ENCODE results near the gene CDCP1.
"Not testable (repeated sequence)": the region's sequence is repeated elsewhere in the genome, so short reads cannot be mapped to it uniquely, and the experiment has no call there.

CDCP1 gene

DNA sequence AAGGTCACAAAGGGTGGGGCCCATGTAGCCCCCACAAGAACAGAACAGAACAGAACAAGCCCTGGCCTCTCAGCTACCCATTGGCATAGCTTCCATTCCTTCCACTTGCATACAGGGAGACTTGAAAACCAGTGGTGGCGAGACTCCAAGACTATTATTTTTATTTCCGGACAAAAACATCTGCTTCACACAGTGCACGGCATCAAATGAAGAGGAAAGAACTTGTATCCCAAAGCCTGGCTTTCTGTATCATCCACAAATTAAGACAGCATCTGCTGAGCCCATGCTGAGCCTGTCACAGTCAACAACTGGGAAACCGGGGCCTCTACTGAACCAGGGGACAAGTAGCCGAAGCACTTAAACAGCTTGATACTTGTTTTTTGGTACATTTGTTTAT is 64.0 kb downstream of the CDCP1 start:
- DNase-seq, result no peak

DNA sequence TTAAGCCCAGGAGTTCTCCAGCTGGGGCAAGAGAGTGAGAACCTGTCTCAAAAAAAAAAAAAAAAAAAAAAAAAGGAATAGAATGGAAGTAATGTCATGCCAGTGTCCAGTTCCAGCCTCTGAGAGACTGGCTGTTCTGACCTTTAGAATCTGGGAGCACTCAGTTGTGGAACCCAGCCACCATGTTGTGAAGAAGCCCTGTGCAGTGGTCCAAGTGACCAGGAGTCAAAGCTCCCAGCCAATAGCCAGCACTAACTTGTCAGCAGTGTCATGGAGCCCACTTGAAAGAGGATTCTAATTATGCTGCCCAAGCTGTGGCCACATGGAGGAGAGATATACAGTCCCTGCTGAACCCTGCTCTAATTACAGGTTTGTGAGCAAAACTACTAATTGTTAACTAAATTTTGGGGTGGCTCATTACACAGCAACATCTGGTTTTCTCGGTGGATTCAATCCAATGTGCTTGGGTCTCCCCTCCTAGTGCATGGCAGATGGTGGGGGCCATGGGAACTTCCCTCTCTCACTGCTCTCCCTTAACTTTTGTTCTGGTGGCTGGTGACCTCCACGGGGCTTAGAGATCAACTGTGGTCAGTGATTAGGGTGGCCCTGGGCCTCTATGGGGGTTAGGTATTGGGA is 64.6 kb downstream of the CDCP1 start:
- DNase-seq, result no peak

GRCh38 chr3:45080824-45081223 is 65.4 kb downstream of the CDCP1 start:
- DNase-seq, result no peak

DNA sequence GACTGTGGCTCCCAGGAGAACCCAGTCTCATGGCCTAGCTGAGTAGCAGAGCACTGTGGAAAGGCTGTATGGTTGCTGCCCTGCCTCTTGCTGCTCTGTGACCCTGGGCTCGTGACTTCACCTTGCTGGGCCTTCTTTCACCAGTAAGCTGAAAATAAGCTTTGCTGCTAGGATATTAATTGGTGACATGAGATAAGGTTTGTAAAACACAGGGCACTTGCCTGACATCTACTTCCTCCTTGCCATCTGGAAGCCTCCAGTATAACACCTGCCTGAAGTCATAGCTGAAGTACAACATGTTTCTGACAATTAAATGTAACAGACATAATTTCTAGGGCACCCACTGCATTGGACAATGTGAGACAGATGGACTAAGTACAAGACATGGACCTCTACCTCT is 66.5 kb downstream of the CDCP1 start:
- no peak for DNase-seq

GRCh38 chr3:45078910-45079522 is 67.2 kb downstream of the CDCP1 start:
- no peak for DNase-seq

DNA sequence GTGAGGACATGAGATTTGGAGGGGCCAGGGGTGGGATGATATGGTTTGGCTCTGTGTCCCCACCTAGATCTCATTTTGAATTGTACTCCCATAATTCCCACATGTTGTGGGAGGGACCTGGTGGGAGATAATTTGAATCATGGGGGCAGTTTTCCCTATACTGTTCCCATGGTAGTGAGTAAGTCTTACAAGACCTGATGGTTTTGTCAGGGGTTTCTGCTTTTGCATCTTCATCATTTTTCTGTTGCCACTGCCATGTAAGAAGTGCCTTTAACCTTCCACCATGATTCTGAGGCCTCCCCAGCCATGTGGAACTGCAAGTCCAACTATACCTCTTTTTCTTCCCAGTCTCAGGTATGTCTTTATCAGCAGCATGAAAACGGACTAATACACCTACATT is 67.9 kb downstream of the CDCP1 start:
- DNase-seq, result not testable (repeated sequence)

GRCh38 chr3:45075821-45076625 is 70.2 kb downstream of the CDCP1 start:
- no peak for DNase-seq

GRCh38 chr3:45071075-45071474 is 75.1 kb downstream of the CDCP1 start:
- DNase-seq, result no peak

DNA sequence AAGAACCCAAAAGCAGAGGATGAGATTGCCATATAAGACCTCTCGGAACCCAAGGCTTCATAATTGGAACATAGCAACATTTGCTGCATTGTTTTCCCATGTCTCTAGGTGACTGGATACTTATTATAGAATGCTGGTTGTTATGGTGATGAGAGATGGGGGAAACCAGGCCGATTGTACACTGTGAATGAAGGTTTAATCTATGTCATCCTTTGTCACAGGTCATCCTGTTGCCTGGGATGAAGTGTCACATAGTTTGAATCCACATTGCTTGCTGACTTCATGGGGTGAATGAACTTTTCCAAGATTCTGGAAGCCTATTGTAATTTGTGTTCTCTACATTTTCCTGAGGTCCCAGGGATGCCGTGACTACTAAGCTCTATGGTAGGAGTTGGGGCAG is 78.2 kb downstream of the CDCP1 start:
- DNase-seq, result no peak

DNA sequence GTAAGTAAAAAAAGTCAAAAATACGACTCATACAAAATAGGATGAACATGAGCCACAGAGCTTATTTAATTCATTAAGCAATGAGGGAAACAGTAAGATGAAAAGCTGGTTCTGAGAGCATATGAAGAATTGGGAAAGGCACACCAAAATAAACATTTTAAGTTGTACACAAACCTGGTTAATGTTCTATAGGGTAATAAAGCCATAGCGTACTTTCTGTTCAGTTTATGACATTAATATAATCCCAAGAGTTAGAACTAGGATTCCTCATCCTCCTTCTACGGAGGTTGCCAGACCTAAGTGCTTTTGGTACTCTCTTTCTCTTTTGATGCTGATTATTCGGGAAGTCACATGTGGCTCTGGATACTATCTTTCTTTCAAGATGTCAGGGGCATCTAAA is 78.7 kb downstream of the CDCP1 start:
- no peak for DNase-seq

DNA sequence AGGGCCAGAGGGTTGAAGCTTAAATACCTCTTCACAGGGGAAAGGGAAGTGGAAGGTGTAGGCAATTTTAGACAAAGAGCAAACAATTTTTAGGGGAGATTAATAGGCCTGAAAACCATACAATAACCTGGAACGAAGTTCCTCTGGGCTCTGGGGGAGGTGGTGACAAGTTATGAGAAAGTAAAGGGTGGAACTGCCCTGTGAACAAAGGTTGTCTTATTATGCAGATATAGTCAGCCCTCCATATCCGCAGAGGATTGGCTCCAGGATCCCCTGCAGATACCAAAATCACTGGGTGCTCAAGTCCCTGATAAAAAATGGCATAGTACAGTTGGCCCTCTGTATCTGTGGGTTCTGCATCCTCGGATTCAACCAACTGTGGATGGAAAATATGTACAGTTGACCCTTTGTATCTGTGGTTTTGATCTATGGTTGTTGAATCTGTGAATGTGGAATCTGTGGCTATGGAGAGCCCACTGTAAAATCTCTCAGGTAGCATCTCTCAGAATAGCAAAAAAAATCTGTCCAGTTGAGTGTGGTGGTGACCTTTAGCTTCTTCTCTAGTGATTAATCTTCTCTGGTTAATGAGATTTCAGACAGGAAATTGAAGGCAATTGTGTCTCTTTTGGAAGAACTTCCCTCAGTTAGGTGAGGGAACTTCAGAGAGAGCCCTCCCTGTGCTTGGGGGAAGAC is 79.9 kb downstream of the CDCP1 start:
- no peak for DNase-seq

- no peak for DNase-seq
Measured at GRCh38 chr3:45065373-45065720, 80.8 kb downstream of the CDCP1 start.

- no peak for DNase-seq
Measured at GRCh38 chr3:45064512-45065372, 81.4 kb downstream of the CDCP1 start.

DNA sequence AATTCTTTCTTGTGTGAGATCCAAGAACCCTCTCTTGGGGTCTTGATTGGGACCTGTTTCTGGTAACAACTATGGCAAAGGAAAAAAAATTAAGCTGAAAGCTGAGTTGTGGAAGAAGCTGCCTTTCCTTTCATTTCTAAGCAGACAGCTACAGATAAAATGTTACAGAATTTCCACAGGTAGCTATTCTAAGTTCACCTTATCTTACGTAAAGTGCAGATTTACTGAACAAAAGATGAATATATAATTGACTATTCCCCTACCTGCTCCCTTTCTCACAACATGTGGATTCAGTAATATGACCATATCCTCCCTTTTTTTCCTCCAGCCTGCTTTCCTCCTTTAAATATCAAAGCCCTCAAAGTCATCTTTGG is 83.5 kb downstream of the CDCP1 start:
- no peak for DNase-seq

- DNase-seq, result no peak
Measured at GRCh38 chr3:45060165-45060892, 85.8 kb downstream of the CDCP1 start.

DNA sequence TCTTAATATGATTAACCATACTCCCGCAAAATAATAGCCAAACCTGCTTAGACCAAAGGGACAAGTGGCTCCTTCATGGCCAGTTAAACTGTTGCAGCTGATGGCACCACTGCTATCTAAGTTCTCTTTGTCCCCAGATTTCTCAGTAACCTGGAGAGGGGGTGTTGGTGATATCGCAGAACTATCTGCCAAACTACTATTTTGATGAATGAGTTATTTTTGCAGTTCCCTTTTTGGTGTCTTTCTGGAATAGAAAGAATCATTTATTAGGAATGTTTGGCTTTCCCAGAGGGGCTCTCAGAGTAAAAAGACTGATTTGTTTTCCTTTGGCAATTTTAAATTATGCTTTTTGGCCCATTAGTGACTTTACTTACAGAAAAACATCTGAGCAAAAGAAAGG is 87.0 kb downstream of the CDCP1 start:
- no peak for DNase-seq

DNA sequence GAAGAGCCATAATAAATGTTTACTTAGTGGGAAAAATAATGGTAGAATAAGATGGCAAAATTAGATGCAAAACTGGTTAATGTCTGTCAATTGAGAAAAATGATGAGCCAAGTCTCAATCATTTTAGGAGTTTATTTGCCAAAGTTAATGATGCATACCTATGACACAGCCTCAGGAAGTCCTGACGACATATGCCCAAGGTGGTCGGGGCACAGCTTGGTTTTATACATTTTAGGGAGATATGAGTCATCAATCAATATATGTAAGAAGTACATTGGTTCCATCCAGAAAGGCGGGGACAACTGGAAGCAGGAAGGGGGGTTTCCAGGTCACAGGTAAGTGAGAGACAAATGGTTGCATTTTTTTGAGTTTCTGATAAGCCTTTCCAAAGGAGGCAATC is 88.6 kb downstream of the CDCP1 start:
- no peak for DNase-seq

DNA sequence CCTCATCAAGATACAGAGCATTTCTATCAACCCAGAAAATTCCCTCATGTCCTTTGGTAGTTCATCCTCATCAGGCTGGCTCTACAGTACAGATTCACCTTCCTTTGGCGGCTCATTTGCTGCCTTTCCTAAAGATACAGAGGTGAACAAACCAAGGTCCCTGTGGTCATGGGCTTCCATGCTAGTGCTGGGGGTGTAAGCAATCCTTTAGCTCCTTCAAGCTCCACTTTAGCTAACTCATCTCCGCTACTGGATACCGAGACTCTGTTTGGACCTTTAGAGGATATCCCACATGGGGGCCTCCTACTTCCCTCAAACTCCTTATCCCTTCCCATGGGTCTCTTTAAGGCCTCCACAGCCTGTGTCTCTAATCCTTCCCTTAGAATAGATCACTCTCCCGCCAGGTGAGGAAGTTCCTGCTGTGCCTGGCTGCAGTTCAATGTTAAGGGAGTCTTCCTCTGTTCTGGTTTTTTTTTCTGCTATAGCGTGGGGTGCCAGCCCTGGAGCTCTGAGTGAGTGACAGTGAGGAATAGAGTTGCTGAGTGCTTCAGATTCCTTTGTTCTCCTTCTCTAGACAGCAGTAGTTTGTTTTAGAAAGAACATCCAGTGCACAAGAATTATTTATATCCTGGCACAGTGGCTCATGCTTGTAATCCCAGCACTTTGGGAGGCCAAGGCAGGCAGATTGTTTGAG is 89.4 kb downstream of the CDCP1 start:
- DNase-seq, result no peak

- DNase-seq, result no peak
Measured at GRCh38 chr3:45055411-45056143, 90.6 kb downstream of the CDCP1 start.

DNA sequence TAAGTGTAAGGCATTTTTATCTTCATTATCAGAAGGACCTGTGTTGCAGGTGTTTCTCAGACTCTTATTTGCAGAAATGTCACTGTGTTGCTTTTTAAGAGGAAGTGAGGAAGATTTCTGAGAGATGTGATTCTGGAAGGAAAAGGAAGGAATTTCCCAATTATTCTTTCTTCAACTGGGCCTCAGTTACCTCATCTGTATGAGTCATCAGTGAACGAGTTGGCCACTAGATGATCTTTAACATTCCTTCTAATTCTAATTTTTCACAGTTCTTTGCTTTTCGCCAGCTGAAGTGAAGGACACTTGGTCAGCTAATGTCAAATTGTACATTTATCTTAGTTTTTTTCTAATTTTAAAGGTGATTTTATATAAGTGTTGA is 91.2 kb downstream of the CDCP1 start:
- DNase-seq, result no peak
